Measurements from ENCODE around the gene GPC6. TPM values are rescaled to one million over a fixed set of nuclear protein-coding genes. Genes with fewer than 3 reads are reported as not detected.

GPC6 gene
- total RNA-seq, 4 donors from 2014 or later: 6.7 to 67.2 (median 11.1) TPM

- Histone ChIP-seq H3K4me3 (no peak overlapping the region), H3K36me3 (no peaks in the 10 kb centered on the region), H3K4me1 (no peaks in the 10 kb centered on the region), H3K27ac (no peak overlapping the region), H3K27me3 (no peaks in the 10 kb centered on the region), H3K9me3 (no peaks in the 10 kb centered on the region)
- intact Hi-C loops (cut with DNase I; ENCODE audit: low total_unique reads): no loop called here
- no peak for DNase-seq
- no peak for TF ChIP-seq CTCF (IDR thresholded peaks at IDR 0.05)
- no peak for TF ChIP-seq POLR2A (IDR thresholded peaks at IDR 0.05)
Observed at GRCh38 chr13:93861818-93862217, 635.2 kb downstream of the GPC6 start.

GRCh38 chr13:93862259-93862658 lies 635.7 kb downstream of the GPC6 start:
- TF ChIP-seq POLR2A (IDR thresholded peaks at IDR 0.05): no peak
- TF ChIP-seq CTCF (IDR thresholded peaks at IDR 0.05): no peak
- H3K4me3 ChIP-seq: no peak overlapping the region
- H3K4me1 ChIP-seq: no peaks in the 10 kb centered on the region
- no peaks in the 10 kb centered on the region for H3K9me3 ChIP-seq
- no peaks in the 10 kb centered on the region for H3K27me3 ChIP-seq
- intact Hi-C loops (cut with DNase I; ENCODE audit: low total_unique reads): no loop called here
- H3K36me3 ChIP-seq: no peaks in the 10 kb centered on the region
- DNase-seq: no peak
- no peak overlapping the region for H3K27ac ChIP-seq

GRCh38 chr13:93865235-93865634 lies 638.6 kb downstream of the GPC6 start:
- Histone ChIP-seq H3K27ac (no peak overlapping the region), H3K9me3 (no peaks in the 10 kb centered on the region), H3K4me3 (no peak overlapping the region), H3K4me1 (no peaks in the 10 kb centered on the region), H3K36me3 (no peaks in the 10 kb centered on the region), H3K27me3 (no peaks in the 10 kb centered on the region)
- intact Hi-C loops (cut with DNase I; ENCODE audit: low total_unique reads): no loop called here
- DNase-seq: no peak
- no peak for TF ChIP-seq POLR2A (IDR thresholded peaks at IDR 0.05)
- no peak for TF ChIP-seq CTCF (IDR thresholded peaks at IDR 0.05)

- Histone ChIP-seq H3K4me1 (no peaks in the 10 kb centered on the region), H3K27me3 (no peaks in the 10 kb centered on the region), H3K9me3 (no peaks in the 10 kb centered on the region), H3K36me3 (no peaks in the 10 kb centered on the region), H3K27ac (no peak overlapping the region), H3K4me3 (no peak overlapping the region)
- no peak for TF ChIP-seq POLR2A (IDR thresholded peaks at IDR 0.05)
- TF ChIP-seq CTCF (IDR thresholded peaks at IDR 0.05): no peak
- intact Hi-C loops (cut with DNase I; ENCODE audit: low total_unique reads): no loop called here
- no peak for DNase-seq
Observed at GRCh38 chr13:93867481-93867880, 640.9 kb downstream of the GPC6 start.

GRCh38 chr13:93872376-93872775 lies 645.8 kb downstream of the GPC6 start:
- TF ChIP-seq CTCF (IDR thresholded peaks at IDR 0.05) (no peak), POLR2A (IDR thresholded peaks at IDR 0.05) (no peak)
- Histone ChIP-seq H3K27ac (no peak overlapping the region), H3K4me3 (no peak overlapping the region), H3K27me3 (no peaks in the 10 kb centered on the region), H3K36me3 (no peaks in the 10 kb centered on the region), H3K4me1 (no peaks in the 10 kb centered on the region), H3K9me3 (no peaks in the 10 kb centered on the region)
- no peak for DNase-seq
- intact Hi-C loops (cut with DNase I; ENCODE audit: low total_unique reads): no loop called here

Data from uterus (tissue), 4 donors.